H9 (cell line): Measurements from ENCODE around the gene SATB1. TPM values are rescaled to one million over a fixed set of nuclear protein-coding genes. Genes with fewer than 3 reads are reported as not detected.

ENCODE experiments used
- DNase-seq: peaks from one replicate; pipeline ENCODE4 v3.0.0-alpha.2; 2017
- H2AFZ ChIP-seq: one replicate; pipeline ENCODE4 v1.6.1; 2013; ENCODE audit warnings: mild to moderate bottlenecking, low read length, control low read depth, moderate library complexity
- H2AK5ac ChIP-seq: 2 replicates; pipeline ENCODE4 v1.6.1; 2013; ENCODE audit warnings: low read length, control low read depth, mixed read lengths; ENCODE audit not compliant: insufficient read length
- H2BK120ac ChIP-seq: one replicate; pipeline ENCODE4 v1.6.1; 2013; ENCODE audit warnings: low read depth, mild to moderate bottlenecking, low read length, control low read depth, inconsistent platforms; ENCODE audit not compliant: poor library complexity, severe bottlenecking
- H2BK12ac ChIP-seq: 2 replicates; pipeline ENCODE4 v1.6.1; 2013; ENCODE audit warnings: low read length, control low read depth, mixed read lengths, low read depth; ENCODE audit not compliant: insufficient read length
- H2BK15ac ChIP-seq: 2 replicates; pipeline ENCODE4 v1.6.1; 2013; ENCODE audit warnings: low read depth, low read length, control low read depth
- H2BK20ac ChIP-seq: one replicate; pipeline ENCODE4 v1.6.1; 2013; ENCODE audit warnings: low read depth, mild to moderate bottlenecking, low read length, control low read depth, inconsistent platforms; ENCODE audit not compliant: poor library complexity, severe bottlenecking
- H2BK5ac ChIP-seq: 2 replicates; pipeline ENCODE4 v1.6.1; 2013; ENCODE audit warnings: low read length, control low read depth, mixed read lengths; ENCODE audit not compliant: insufficient read length
- H3K14ac ChIP-seq: 2 replicates; pipeline ENCODE4 v1.6.1; 2013; ENCODE audit warnings: low read length, control low read depth; ENCODE audit not compliant: insufficient read depth
- H3K18ac ChIP-seq: 2 replicates; pipeline ENCODE4 v1.6.1; 2013; ENCODE audit warnings: low read depth, mild to moderate bottlenecking, mixed read lengths, low read length, control low read depth; ENCODE audit not compliant: insufficient read length
- H3K23ac ChIP-seq: 2 replicates; pipeline ENCODE4 v1.6.1; 2013; ENCODE audit warnings: low read length, control low read depth, mixed read lengths, low read depth; ENCODE audit not compliant: insufficient read length
- H3K23me2 ChIP-seq: 2 replicates; pipeline ENCODE4 v1.6.1; 2013; ENCODE audit warnings: low read depth, mild to moderate bottlenecking, mixed read lengths, low read length, control low read depth; ENCODE audit not compliant: insufficient read length, poor library complexity, severe bottlenecking
- H3K27ac ChIP-seq: 2 replicates; pipeline ENCODE4 v1.5.1; 2013; ENCODE audit warnings: low read length, control low read depth, mixed read lengths, low read depth; ENCODE audit not compliant: insufficient read length
- H3K27me3 ChIP-seq: 2 replicates; pipeline ENCODE4 v1.6.1; 2013; ENCODE audit warnings: low read length, control low read depth, inconsistent platforms; ENCODE audit not compliant: insufficient read depth
- H3K4ac ChIP-seq: 2 replicates; pipeline ENCODE4 v1.6.1; 2013; ENCODE audit warnings: low read depth, mild to moderate bottlenecking, control low read depth, inconsistent platforms, low read length, moderate library complexity
- H3K4me1 ChIP-seq: 2 replicates; pipeline ENCODE4 v1.6.1; 2013; ENCODE audit warnings: low read length, control low read depth, inconsistent platforms; ENCODE audit not compliant: insufficient read depth
- H3K4me2 ChIP-seq: 2 replicates; pipeline ENCODE4 v1.6.1; 2013; ENCODE audit warnings: low read length, control low read depth, mixed read lengths; ENCODE audit not compliant: insufficient read length, insufficient read depth
- H3K56ac ChIP-seq: 2 replicates; pipeline ENCODE4 v1.6.1; 2013; ENCODE audit warnings: low read depth, mild to moderate bottlenecking, mixed read lengths, low read length, control low read depth; ENCODE audit not compliant: insufficient read length
- H3K79me1 ChIP-seq: 2 replicates; pipeline ENCODE4 v1.6.1; 2013; ENCODE audit warnings: low read depth, mild to moderate bottlenecking, moderate library complexity, low read length, control low read depth, inconsistent platforms; ENCODE audit not compliant: insufficient read depth, poor library complexity, severe bottlenecking
- H3K79me2 ChIP-seq: 2 replicates; pipeline ENCODE4 v1.6.1; 2013; ENCODE audit warnings: low read length, control low read depth, inconsistent platforms; ENCODE audit not compliant: insufficient read depth
- H3K9ac ChIP-seq: 2 replicates; pipeline ENCODE4 v1.6.1; 2013; ENCODE audit warnings: low read length, control low read depth, mixed read lengths; ENCODE audit not compliant: insufficient read length; ENCODE audit errors: extremely low read depth
- H3K9me3 ChIP-seq: one replicate; pipeline ENCODE4 v1.6.1; 2013; ENCODE audit warnings: low read depth, low read length, inconsistent platforms; ENCODE audit not compliant: control insufficient read depth
- H3T11ph ChIP-seq: one replicate; pipeline ENCODE4 v1.6.1; 2013; ENCODE audit warnings: mild to moderate bottlenecking, low read length, control low read depth, inconsistent platforms
- H4K20me1 ChIP-seq: one replicate; pipeline ENCODE4 v1.6.1; 2013; ENCODE audit not compliant: control insufficient read depth, insufficient read length, insufficient read depth
- H4K5ac ChIP-seq: 2 replicates; pipeline ENCODE4 v1.6.1; 2013; ENCODE audit warnings: low read depth, mild to moderate bottlenecking, mixed read lengths, low read length, control low read depth; ENCODE audit not compliant: insufficient read length
- H4K8ac ChIP-seq: replicated peaks from 2 replicates; pipeline ENCODE4 v1.6.1; 2013; ENCODE audit warnings: low read length, control low read depth, mixed read lengths, low read depth; ENCODE audit not compliant: insufficient read length
- H4K91ac ChIP-seq: 2 replicates; pipeline ENCODE4 v1.6.1; 2013; ENCODE audit warnings: low read depth, mild to moderate bottlenecking, moderate library complexity, mixed read lengths, low read length, control low read depth; ENCODE audit not compliant: insufficient read length
- H3K27ac Mint-ChIP-seq, 3 experiments: 2 replicates in 2 of 3; 3 replicates in 1 of 3; pipeline ENCODE4 v1.8.0; 2020 to 2021; ENCODE audit warnings: mixed read lengths in 3 of 3, mild to moderate bottlenecking in 1 of 3, moderate library complexity in 1 of 3
- H3K27me3 Mint-ChIP-seq: 2 replicates; pipeline ENCODE4 v1.8.0; 2021; ENCODE audit warnings: low read depth, mild to moderate bottlenecking, moderate library complexity, mixed read lengths
- H3K36me3 Mint-ChIP-seq, 3 experiments: 2 replicates in 2 of 3; 3 replicates in 1 of 3; pipeline ENCODE4 v1.8.0; 2020 to 2021; ENCODE audit warnings: low read depth in 3 of 3, mixed read lengths in 3 of 3; ENCODE audit not compliant: insufficient read depth in 1 of 3
- H3K4me1 Mint-ChIP-seq, 2 experiments: 2 replicates each; pipeline ENCODE4 v1.8.0; 2020; ENCODE audit warnings: mixed read lengths in 2 of 2
- H3K4me3 Mint-ChIP-seq, 2 experiments: 2 replicates in 1 of 2; 3 replicates in 1 of 2; pipeline ENCODE4 v1.8.0; 2020 to 2021; ENCODE audit warnings: mild to moderate bottlenecking in 2 of 2, mixed read lengths in 2 of 2, moderate library complexity in 1 of 2
- H3K9me3 Mint-ChIP-seq, 2 experiments: 2 replicates in 1 of 2; 3 replicates in 1 of 2; pipeline ENCODE4 v1.8.0; 2020; ENCODE audit warnings: mild to moderate bottlenecking in 2 of 2, mixed read lengths in 2 of 2, moderate library complexity in 1 of 2
- total RNA-seq: library from RNA; stranded (reverse); gene quantifications from 2 replicates; pipeline ENCODE4 v1.2.1, GENCODE V29; 2021
- TF ChIP-seq, protein P1 (sequence below): fragments of 200-600 bp; sonication (generic); conservative IDR thresholded peaks from 3 replicates; pipeline ENCODE4 v1.8.0; 2021; ENCODE audit warnings: antibody characterized with exemption, mild to moderate bottlenecking

SATB1 gene
- total RNA-seq, 1 experiment from 2014 or later = 30.7 TPM

DNA sequence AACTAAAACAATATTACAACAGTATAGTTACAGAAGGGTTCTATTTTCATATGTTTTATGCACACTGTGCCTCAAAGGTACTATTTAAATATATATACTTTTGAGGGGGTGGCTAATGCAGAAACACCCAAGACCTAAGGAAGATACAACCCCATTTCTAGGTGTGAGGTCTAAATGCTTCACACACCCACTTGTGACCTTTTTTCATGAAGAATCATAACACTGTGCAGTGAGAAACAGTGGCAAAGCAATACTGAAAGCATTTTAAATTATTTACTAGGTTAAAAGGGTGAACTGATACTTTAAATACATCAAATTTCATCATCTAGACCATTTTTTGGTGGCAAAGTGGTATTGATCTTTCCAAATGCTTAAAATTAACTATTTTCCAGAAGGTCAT, 67.4 kb downstream of the SATB1 start:
- no peak overlapping the region for H2BK15ac ChIP-seq
- Mint-ChIP-seq H3K4me3 (no peak overlapping the region), H3K27me3 (no peaks in the 10 kb centered on the region), H3K9me3 (no peaks in the 10 kb centered on the region), H3K36me3 (no peaks in the 10 kb centered on the region), H3K27ac (no peak overlapping the region), H3K4me1 (peaks cover 30 to 34% of the 10 kb centered on the region in 2 experiments)
- H3K4me2 ChIP-seq = no peak overlapping the region
- H2BK5ac ChIP-seq = no peak overlapping the region
- no peaks in the 10 kb centered on the region for H3K23me2 ChIP-seq
- H3T11ph ChIP-seq = no peak overlapping the region
- no peak overlapping the region for H4K8ac ChIP-seq
- no peak overlapping the region for H3K23ac ChIP-seq
- H3K56ac ChIP-seq = no peak overlapping the region
- H3K9ac ChIP-seq = no peak overlapping the region
- H3K14ac ChIP-seq = no peak overlapping the region
- H2BK12ac ChIP-seq = no peak overlapping the region
- H2AFZ ChIP-seq = no peak overlapping the region
- H3K9me3 ChIP-seq = no peaks in the 10 kb centered on the region
- no peaks in the 10 kb centered on the region for H3K79me1 ChIP-seq
- DNase-seq = no peak
- H4K91ac ChIP-seq = no peak overlapping the region
- H3K4ac ChIP-seq = no peak overlapping the region
- no peak overlapping the region for H3K18ac ChIP-seq
- no peak overlapping the region for H2AK5ac ChIP-seq
- H2BK20ac ChIP-seq = no peak overlapping the region
- no peak overlapping the region for H4K5ac ChIP-seq
- TF ChIP-seq, protein P1, sequence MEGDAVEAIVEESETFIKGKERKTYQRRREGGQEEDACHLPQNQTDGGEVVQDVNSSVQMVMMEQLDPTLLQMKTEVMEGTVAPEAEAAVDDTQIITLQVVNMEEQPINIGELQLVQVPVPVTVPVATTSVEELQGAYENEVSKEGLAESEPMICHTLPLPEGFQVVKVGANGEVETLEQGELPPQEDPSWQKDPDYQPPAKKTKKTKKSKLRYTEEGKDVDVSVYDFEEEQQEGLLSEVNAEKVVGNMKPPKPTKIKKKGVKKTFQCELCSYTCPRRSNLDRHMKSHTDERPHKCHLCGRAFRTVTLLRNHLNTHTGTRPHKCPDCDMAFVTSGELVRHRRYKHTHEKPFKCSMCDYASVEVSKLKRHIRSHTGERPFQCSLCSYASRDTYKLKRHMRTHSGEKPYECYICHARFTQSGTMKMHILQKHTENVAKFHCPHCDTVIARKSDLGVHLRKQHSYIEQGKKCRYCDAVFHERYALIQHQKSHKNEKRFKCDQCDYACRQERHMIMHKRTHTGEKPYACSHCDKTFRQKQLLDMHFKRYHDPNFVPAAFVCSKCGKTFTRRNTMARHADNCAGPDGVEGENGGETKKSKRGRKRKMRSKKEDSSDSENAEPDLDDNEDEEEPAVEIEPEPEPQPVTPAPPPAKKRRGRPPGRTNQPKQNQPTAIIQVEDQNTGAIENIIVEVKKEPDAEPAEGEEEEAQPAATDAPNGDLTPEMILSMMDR = no peak
- H3K4me1 ChIP-seq = no peaks in the 10 kb centered on the region; the same call in 1 of the 2 replicates
- H2BK120ac ChIP-seq = no peak overlapping the region
- H3K27me3 ChIP-seq = no peaks in the 10 kb centered on the region
- no peak overlapping the region for H3K27ac ChIP-seq
- H4K20me1 ChIP-seq = no peaks in the 10 kb centered on the region
- no peaks in the 10 kb centered on the region for H3K79me2 ChIP-seq
